ENCODE results near the gene GCSH.

DNA sequence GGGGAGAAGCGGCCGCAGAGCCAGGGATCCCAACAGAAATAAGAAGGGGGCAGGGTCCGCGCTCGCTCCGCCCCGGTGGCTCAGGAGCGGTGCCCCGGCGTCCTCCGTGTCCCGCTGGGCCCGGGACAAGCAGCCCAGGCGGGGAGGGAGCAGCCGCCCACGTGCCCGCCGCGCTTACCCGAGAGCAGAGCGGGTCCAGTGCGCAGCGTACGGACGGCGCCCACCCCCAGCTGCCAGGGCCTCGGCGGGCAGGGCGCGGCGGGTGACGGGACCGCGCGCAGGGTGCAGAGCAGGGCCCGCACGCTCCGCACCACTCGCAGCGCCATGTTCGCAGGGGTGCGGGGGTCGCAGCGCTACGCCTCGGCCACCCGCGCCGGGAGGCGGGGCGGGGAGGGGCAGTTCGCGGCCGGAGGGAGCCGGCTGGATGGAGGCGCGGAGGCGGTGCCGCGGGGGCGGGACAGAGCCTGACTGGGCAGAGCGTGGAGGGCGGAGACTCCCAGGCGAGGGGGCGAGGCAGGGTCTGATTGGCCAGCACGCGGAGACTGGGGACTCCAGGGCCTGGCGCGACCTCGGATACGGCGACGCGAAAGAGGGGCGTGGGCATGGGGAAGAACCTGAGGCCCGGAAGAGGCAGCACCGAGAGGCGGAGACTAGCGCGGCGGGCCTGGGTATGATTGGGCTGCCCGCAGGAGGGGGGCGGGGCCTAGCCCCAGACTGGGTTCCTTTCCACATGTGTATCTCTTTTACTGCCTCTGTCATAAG is at the start of gene GCSH:
- TF ChIP-seq, protein P1, sequence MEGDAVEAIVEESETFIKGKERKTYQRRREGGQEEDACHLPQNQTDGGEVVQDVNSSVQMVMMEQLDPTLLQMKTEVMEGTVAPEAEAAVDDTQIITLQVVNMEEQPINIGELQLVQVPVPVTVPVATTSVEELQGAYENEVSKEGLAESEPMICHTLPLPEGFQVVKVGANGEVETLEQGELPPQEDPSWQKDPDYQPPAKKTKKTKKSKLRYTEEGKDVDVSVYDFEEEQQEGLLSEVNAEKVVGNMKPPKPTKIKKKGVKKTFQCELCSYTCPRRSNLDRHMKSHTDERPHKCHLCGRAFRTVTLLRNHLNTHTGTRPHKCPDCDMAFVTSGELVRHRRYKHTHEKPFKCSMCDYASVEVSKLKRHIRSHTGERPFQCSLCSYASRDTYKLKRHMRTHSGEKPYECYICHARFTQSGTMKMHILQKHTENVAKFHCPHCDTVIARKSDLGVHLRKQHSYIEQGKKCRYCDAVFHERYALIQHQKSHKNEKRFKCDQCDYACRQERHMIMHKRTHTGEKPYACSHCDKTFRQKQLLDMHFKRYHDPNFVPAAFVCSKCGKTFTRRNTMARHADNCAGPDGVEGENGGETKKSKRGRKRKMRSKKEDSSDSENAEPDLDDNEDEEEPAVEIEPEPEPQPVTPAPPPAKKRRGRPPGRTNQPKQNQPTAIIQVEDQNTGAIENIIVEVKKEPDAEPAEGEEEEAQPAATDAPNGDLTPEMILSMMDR (IDR thresholded peaks at IDR 0.05) = no peak
- no peak for TF ChIP-seq POLR2A (IDR thresholded peaks at IDR 0.05)
- no peak for TF ChIP-seq POLR2AphosphoS5 (IDR thresholded peaks at IDR 0.05)

Measured in transverse colon (tissue), 4 donors.